Endothelial cell of umbilical vein (primary cell): Measurements from ENCODE around the gene LAMC3.

ENCODE experiments used
- EZH2 ChIP-seq: IDR thresholded peaks from 2 replicates; pipeline ENCODE4 v1.6.1; 2012; ENCODE audit warnings: borderline replicate concordance, low read depth, mild to moderate bottlenecking, moderate library complexity, low read length, inconsistent platforms; ENCODE audit not compliant: severe bottlenecking
- POLR2A ChIP-seq: IDR thresholded peaks from 2 replicates; pipeline ENCODE4 v1.6.1; 2012; ENCODE audit warnings: low read depth, mild to moderate bottlenecking, control low read depth, low read length
- TF ChIP-seq, protein P1 (sequence below), 2 donors: IDR thresholded peaks; 1 replicate in 1 of 2; 2 replicates in 1 of 2; pipeline ENCODE4 v1.5.1; 2011; ENCODE audit warnings: low read length in 2 of 2, mild to moderate bottlenecking in 2 of 2, moderate library complexity in 2 of 2, control low read depth in 1 of 2, inconsistent platforms in 1 of 2, low read depth in 1 of 2; ENCODE audit not compliant: insufficient read depth in 1 of 2; ENCODE audit errors: extremely low read depth in 1 of 2
- TF ChIP-seq, protein P2 (sequence below): IDR thresholded peaks from 2 replicates; pipeline ENCODE4 v1.6.1; 2011; ENCODE audit not compliant: insufficient read depth, insufficient read length

DNA sequence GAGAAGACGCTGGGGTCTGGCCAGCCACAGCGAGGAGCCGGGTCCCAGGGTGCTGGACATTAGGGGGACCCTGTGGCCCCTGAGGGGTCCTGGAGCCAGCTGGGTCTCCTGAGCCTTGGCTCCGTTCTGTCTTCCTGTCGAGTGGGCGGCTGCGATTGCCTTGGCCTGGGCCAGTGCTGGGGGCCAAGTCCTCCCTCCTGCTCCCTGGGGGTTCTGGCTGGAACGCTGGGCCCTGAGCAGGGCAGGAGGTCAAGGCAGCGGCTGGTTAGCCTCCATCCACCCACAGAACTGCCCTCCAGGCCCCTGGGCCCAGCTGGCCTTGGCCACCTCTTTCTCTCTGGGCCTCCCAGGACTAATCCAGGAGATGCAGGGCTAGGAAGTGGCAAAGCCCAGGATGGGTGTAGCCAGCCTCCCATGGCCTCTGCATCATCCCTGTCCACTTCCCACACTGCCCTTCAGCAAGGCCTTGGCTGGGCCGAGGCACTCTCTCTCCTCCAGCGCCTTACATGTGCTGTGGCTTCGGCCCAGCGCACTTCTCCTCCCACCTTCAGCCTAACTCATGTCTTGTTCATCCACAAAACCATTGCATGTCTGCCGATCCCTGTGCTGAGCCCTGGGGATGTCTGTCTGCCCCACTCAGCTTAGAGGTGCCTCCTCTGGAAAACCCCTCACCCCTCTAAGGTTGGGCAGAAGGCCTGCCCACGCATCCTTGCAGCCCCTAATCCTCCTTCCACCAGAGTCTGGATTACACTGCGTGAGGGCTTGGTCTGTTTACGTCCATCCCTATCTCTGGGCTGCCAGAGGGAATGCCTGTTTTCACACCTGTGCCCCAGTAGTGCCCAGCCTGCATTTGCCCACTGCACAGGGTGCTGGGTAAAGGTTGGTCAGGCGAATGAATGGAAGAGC is 5.0 kb downstream of the LAMC3 start:
- TF ChIP-seq, protein P1, sequence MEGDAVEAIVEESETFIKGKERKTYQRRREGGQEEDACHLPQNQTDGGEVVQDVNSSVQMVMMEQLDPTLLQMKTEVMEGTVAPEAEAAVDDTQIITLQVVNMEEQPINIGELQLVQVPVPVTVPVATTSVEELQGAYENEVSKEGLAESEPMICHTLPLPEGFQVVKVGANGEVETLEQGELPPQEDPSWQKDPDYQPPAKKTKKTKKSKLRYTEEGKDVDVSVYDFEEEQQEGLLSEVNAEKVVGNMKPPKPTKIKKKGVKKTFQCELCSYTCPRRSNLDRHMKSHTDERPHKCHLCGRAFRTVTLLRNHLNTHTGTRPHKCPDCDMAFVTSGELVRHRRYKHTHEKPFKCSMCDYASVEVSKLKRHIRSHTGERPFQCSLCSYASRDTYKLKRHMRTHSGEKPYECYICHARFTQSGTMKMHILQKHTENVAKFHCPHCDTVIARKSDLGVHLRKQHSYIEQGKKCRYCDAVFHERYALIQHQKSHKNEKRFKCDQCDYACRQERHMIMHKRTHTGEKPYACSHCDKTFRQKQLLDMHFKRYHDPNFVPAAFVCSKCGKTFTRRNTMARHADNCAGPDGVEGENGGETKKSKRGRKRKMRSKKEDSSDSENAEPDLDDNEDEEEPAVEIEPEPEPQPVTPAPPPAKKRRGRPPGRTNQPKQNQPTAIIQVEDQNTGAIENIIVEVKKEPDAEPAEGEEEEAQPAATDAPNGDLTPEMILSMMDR (IDR thresholded peaks at IDR 0.05; ENCODE audit: extremely low read depth in 1 of 2, insufficient read depth in 1 of 2, low read depth in 1 of 2, low read length in 2 of 2) = no peak
- TF ChIP-seq EZH2 = no peak
- no peak for TF ChIP-seq POLR2A
- TF ChIP-seq, protein P2, sequence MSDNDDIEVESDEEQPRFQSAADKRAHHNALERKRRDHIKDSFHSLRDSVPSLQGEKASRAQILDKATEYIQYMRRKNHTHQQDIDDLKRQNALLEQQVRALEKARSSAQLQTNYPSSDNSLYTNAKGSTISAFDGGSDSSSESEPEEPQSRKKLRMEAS = no peak
